ENCODE results near the gene KCP.

DNA sequence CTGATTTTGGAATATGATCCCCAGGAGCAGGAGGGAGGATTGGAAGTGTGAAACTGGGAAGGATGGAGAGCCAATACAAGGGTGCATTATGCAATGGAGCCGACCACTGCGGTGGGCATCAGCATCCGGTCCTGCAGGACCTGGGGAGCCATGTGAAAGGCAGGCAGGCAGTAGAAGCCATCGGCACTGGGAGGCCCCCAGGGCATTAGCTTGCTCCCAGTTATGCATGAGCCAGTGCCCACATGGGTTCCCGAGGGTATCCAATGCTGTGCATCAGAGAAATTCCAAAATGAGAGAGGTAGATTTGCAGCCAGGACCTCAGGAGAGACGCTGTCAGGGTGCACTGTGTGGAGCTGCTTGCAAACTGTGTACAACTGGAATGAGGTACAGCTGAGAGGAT, 8.7 kb upstream of the KCP start:
- TF ChIP-seq CTCF (IDR thresholded peaks at IDR 0.05; ENCODE audit: low read depth, low read length) = no peak
- TF ChIP-seq EZH2phosphoT487 (IDR thresholded peaks at IDR 0.05; ENCODE audit: low read depth) = no peak

All from OCI-LY3 (cell line).